ENCODE measurements around the gene OR52L1.

DNA sequence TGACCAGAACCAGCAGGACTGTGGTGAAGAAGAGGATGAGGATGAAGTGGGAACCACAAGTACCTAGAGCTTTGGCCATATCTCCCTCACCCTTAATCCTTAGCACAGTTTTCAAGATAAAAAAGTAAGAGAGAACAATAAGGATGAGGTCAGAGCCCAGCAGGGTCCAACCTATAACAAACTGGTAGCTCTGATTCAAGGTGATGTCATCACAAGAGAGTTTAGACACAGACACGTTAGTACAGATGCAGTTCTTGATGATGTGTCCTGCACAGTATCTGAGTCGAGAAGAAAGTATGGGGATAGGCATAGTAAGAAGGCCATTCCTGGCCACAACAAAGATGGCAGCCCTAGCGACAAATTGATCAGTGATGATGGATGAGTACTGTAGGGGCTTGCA is 19.1 kb downstream of the OR52L1 start:
- no peak for TF ChIP-seq POLR2A (IDR thresholded peaks at IDR 0.05)
- TF ChIP-seq, protein P1, sequence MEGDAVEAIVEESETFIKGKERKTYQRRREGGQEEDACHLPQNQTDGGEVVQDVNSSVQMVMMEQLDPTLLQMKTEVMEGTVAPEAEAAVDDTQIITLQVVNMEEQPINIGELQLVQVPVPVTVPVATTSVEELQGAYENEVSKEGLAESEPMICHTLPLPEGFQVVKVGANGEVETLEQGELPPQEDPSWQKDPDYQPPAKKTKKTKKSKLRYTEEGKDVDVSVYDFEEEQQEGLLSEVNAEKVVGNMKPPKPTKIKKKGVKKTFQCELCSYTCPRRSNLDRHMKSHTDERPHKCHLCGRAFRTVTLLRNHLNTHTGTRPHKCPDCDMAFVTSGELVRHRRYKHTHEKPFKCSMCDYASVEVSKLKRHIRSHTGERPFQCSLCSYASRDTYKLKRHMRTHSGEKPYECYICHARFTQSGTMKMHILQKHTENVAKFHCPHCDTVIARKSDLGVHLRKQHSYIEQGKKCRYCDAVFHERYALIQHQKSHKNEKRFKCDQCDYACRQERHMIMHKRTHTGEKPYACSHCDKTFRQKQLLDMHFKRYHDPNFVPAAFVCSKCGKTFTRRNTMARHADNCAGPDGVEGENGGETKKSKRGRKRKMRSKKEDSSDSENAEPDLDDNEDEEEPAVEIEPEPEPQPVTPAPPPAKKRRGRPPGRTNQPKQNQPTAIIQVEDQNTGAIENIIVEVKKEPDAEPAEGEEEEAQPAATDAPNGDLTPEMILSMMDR (IDR thresholded peaks at IDR 0.05) = no peak
